MM.1S (cell line): ENCODE data around the gene MGAT4C.

Experiments
- EZH2 ChIP-seq: fragments of 300-600 bp; sonication (generic); optimal IDR thresholded peaks from 2 replicates; pipeline ENCODE3; 2017; ENCODE audit warnings: low read depth, mild to moderate bottlenecking, antibody characterized with exemption, low read length, mixed read lengths
- EZH2phosphoT487 ChIP-seq: fragments of 300-600 bp; sonication (generic); IDR thresholded peaks from 2 replicates; pipeline ENCODE4 v1.6.1; 2018; ENCODE audit warnings: antibody characterized with exemption, low read length
- TF ChIP-seq, protein P1 (sequence below): fragments of 300-600 bp; sonication (generic); IDR thresholded peaks from 2 replicates; pipeline ENCODE4 v1.5.1; 2016; ENCODE audit warnings: antibody characterized with exemption, low read length, mixed read lengths

DNA sequence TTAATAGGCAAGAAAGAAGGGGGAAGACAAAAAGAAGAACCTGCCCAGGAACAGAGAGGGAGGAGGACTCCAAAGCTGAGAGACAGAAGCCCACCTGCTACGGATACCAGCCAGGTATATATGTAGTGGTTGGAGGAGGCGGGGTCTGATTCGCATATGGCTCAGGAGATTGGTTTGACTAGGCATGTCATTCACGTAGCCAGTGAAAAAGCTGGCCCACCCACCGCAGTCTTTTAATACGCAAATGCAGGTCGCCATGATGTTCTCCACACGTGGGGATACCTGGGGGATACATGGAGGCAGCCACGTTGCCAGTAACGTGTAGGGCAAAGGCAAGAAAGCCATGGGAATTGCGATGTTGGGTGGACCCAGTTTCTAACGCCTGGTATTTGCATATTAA is 308.9 kb downstream of the MGAT4C start:
- TF ChIP-seq, protein P1, sequence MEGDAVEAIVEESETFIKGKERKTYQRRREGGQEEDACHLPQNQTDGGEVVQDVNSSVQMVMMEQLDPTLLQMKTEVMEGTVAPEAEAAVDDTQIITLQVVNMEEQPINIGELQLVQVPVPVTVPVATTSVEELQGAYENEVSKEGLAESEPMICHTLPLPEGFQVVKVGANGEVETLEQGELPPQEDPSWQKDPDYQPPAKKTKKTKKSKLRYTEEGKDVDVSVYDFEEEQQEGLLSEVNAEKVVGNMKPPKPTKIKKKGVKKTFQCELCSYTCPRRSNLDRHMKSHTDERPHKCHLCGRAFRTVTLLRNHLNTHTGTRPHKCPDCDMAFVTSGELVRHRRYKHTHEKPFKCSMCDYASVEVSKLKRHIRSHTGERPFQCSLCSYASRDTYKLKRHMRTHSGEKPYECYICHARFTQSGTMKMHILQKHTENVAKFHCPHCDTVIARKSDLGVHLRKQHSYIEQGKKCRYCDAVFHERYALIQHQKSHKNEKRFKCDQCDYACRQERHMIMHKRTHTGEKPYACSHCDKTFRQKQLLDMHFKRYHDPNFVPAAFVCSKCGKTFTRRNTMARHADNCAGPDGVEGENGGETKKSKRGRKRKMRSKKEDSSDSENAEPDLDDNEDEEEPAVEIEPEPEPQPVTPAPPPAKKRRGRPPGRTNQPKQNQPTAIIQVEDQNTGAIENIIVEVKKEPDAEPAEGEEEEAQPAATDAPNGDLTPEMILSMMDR = no peak
- TF ChIP-seq EZH2 (no peak), EZH2phosphoT487 (no peak)
